VCaP (cell line): ENCODE measurements around the gene KSR1.
"Not testable (repeated sequence)": the region's sequence is repeated elsewhere in the genome, so short reads cannot be mapped to it uniquely, and the experiment has no call there.

Experiments used
- H3K27ac ChIP-seq: fragments of 450-650 bp; 2 replicates; pipeline ENCODE4 v1.5.1; 2017
- CTCF ChIP-seq: fragments of 450-650 bp; conservative IDR thresholded peaks from 2 replicates; pipeline ENCODE4 v1.5.1; 2017; ENCODE audit warnings: mild to moderate bottlenecking, moderate library complexity

The KSR1 gene

GRCh38 chr17:27414694-27415093 is 41.6 kb upstream of the KSR1 start:
- TF ChIP-seq CTCF, result peak; percentile 62
- H3K27ac ChIP-seq, result peak overlapping the region; percentile 34; the same call in 1 of the 2 replicates

DNA sequence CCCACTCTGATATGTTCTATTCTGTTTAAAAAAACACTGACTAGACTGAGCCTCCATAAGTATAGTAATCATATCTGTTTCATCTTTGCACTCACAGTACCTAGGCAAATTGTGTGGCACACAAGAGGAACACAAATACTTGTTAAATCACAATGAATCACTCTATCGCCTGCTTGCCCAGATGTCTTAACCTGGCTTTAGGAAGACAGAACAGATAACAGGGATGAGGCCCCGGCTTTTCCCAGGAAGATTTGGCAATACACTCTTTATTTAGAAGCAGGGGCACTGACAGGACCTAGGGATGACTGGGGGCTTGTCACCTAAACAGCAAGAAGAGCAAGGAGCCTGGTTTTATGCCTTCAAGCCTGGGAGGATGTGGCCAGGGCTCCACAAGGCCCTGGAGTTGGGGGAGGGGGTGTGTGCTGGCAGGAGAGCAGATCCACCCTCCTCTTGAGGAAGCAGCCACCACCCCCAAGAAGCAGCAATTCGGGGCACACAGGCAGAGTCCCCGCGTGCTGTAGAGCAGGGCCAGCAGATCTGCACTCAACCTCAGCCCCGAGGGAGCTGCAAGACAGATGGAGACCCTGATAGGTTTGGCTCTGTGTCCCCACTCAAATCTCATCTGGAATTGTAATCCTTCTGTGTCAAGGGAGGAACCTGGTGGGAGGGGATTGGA is 41.0 kb upstream of the KSR1 start:
- peak overlapping the region; percentile 34 for H3K27ac ChIP-seq
- no peak for TF ChIP-seq CTCF

DNA sequence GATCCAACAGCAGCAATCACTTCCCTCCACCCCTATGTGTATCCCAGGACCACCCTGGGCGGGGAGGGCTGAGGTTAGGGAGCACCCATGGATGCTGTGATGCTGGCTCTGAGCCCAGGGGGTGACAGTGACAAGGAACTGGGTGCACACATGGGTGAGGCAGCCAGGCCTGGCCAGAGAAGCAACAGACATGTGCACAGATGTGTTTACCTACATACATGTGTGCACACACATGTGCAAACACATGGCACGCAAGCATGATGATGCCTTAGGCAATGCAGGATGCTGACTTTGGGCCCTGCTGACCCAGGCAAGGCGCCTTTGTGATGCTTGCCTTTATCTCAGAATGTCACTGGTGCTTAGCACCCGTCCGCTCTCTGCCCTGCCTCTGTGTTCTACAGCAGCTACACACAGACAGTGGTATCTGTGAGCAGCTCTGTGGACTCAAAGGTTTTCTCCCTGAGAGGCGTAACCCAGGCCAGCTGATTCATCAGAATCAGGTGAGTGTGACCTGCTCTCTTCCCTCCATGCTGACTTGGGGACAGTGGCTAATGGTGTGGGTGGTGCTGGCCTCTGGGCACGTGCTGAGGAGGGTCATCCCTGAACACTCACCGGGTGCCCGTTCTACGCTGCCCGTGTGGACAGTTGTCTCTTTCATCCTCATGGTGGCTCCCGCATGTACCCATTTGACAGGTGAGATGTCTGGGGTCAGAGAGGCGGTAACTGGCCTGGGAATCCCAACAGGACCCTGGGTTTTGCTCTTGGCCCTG is 38.5 kb upstream of the KSR1 start:
- H3K27ac ChIP-seq, result no peak overlapping the region
- no peak for TF ChIP-seq CTCF

DNA sequence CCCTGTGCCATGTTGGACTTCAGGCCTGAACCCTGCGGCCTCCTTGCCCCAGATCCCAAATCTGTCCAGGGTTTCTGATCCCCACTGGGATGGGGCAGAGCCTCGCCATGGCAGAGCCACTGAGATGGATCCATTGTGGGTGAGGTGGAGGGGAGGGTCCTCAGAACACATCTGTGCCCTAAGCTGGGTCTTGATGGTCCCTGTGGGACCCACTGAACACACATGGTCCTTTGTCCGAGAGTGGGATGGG is 38.0 kb upstream of the KSR1 start:
- H3K27ac ChIP-seq, result no peak overlapping the region
- TF ChIP-seq CTCF, result no peak

GRCh38 chr17:27419156-27419555 is 37.1 kb upstream of the KSR1 start:
- no peak overlapping the region for H3K27ac ChIP-seq
- TF ChIP-seq CTCF, result no peak

DNA sequence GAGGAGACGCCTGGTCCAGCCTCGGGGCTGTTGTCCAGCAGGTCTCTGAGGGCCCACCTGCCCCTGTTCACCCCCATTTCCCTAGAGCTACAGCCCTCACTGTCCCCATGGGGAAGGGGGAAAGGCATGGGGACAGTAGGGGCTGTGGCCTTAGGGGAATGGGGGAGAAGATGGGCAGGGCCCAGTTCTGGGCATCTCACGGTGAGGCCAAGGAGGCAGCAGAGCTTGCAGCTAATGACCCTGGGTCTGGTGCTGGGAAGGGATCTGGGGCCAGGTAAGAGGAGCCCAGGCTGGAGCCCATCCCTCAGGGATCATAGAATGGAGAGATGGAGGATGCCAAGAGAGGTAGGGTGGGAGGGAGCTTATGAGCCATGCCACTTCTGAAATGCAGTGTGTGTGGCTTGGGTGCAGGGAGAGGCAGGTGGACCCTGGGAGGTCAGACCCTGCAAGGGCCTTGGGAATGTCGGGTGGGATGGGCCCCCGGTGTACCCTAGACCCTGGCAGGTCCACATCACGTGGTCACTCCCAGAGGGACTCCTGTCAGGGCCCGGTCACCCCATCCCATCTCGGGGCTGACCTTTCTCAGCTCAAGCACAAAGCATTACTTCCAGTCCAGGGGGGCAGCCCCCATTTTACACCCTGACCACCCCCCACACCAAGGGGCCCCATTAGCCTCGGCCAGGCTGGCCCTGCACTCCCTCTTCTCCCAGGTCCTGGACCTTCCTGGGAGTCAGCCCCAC is 35.9 kb upstream of the KSR1 start:
- TF ChIP-seq CTCF, result no peak
- H3K27ac ChIP-seq, result no peak overlapping the region

DNA sequence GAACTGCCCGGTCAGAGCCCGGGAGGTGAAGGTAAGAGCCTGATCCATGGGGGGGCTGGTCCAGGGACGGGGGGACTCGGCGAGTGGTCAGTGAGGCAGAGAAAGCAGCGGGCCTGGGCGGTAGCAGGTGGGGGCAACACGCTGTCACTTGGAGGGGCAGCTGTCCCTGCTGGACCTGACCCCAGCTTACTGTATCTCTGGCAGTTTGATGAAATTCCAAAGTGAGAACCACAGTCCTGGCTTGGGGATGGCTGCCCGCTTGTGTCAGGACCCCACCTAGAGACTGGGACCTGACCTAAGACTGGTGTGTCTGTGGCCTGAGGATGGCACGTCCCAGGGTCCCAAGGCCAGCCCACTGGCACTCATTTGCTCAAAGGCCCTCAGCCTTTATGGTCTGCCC is 35.1 kb upstream of the KSR1 start:
- TF ChIP-seq CTCF, result no peak
- no peak overlapping the region for H3K27ac ChIP-seq

DNA sequence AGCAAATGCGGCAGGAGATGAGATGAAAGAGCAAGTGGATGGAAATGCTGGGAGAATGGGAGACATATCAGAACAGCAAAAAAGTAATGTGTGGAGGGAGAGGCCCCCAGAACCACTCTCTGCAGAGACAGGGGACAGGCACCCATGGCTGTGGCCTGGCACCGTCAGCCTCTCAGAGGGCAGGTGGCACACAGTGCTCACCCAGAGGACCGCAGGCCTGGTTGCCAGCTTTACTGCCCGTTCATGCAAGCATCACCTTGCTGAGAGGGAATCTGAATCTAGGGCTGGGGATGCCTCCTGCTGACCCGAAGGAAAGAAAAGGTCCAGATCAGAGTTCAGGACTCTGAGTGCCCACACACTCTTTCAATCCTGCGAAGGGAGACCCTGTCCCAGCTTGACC is 34.6 kb upstream of the KSR1 start:
- not testable (repeated sequence) for H3K27ac ChIP-seq
